Nephron progenitor cell (in vitro differentiated cells): ENCODE results near the gene FAM193A.

Source experiments
- DNase-seq: peaks from one replicate; pipeline ENCODE4 v3.0.0; 2021
- H3K27ac Mint-ChIP-seq: 2 replicates; pipeline ENCODE4 v1.8.0; 2021; ENCODE audit warnings: mild to moderate bottlenecking, moderate library complexity, mixed read lengths
- H3K27me3 Mint-ChIP-seq: 2 replicates; pipeline ENCODE4 v1.8.0; 2021; ENCODE audit warnings: mild to moderate bottlenecking, low read depth, mixed read lengths; ENCODE audit not compliant: poor library complexity
- H3K36me3 Mint-ChIP-seq: 2 replicates; pipeline ENCODE4 v1.8.0; 2021; ENCODE audit warnings: low read depth, mixed read lengths
- H3K4me1 Mint-ChIP-seq: 2 replicates; pipeline ENCODE4 v1.8.0; 2021; ENCODE audit warnings: mixed read lengths
- H3K4me3 Mint-ChIP-seq: 2 replicates; pipeline ENCODE4 v1.8.0; 2021; ENCODE audit warnings: mild to moderate bottlenecking, moderate library complexity, mixed read lengths
- H3K9me3 Mint-ChIP-seq: 2 replicates; pipeline ENCODE4 v1.8.0; 2021; ENCODE audit warnings: mild to moderate bottlenecking, moderate library complexity, mixed read lengths
- CTCF ChIP-seq: fragments of 200-600 bp; sonication (generic); IDR thresholded peaks from 2 replicates; pipeline ENCODE4 v1.5.0; 2021; ENCODE audit warnings: antibody characterized with exemption

Gene FAM193A

GRCh38 chr4:2565533-2565932, 29.1 kb downstream of the FAM193A start:
- no peak for TF ChIP-seq CTCF
- Mint-ChIP-seq H3K4me3 (no peak overlapping the region), H3K36me3 (peaks cover 60% of the 10 kb centered on the region), H3K4me1 (peaks cover 17% of the 10 kb centered on the region), H3K27ac (peak overlapping the region; percentile 51), H3K9me3 (no peaks in the 10 kb centered on the region), H3K27me3 (no peaks in the 10 kb centered on the region)
- no peak for DNase-seq

GRCh38 chr4:2570036-2570435, 33.6 kb downstream of the FAM193A start:
- H3K27ac Mint-ChIP-seq: peak overlapping the region; percentile 98
- no peak for DNase-seq
- TF ChIP-seq CTCF: no peak
- H3K36me3 Mint-ChIP-seq: peaks cover 40% of the 10 kb centered on the region
- no peaks in the 10 kb centered on the region for H3K27me3 Mint-ChIP-seq
- H3K4me1 Mint-ChIP-seq: peaks cover 51% of the 10 kb centered on the region
- H3K9me3 Mint-ChIP-seq: peaks cover 2% of the 10 kb centered on the region
- no peak overlapping the region for H3K4me3 Mint-ChIP-seq

DNA sequence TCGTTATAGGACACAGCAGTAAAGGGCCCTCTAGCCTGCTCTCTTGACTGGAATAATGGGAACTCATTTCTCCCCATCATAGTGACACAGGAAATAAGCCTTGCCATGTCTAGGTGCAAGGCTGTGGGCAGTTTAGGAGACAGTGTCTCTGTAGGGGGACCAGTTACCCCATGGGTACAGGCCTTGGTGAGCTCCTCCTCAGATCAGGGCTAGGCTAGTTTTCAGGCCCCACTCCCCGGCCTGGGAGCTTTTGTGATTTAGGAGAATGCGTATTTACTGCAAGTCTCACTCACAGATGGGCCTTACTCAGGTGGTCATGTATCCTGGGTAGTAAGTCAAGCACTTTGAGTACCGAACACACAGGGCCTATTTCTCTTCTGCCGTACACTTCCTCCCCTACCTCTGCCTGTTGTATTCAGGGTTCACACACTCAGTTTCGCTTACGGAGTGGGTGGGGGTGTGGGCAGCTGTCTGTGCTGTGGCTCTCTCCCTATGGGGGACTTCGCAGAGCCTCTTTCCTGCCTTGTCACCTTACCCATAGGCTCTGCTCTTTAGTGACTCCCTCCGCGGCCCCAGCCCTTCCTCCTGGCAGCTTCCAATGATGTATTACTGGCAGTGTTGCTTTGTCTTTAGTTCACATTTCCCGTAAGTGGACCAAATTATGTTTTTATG, 34.2 kb downstream of the FAM193A start:
- no peak for TF ChIP-seq CTCF
- Mint-ChIP-seq H3K27me3 (peaks cover 2% of the 10 kb centered on the region), H3K27ac (peak overlapping the region; percentile 98), H3K36me3 (peaks cover 41% of the 10 kb centered on the region), H3K4me1 (peaks cover 52% of the 10 kb centered on the region), H3K9me3 (peaks cover 3% of the 10 kb centered on the region), H3K4me3 (no peak overlapping the region)
- no peak for DNase-seq

GRCh38 chr4:2572076-2572475, 35.6 kb downstream of the FAM193A start:
- Mint-ChIP-seq H3K27ac (peak overlapping the region; percentile 81), H3K27me3 (peaks cover 3% of the 10 kb centered on the region), H3K4me1 (peaks cover 52% of the 10 kb centered on the region), H3K36me3 (peaks cover 48% of the 10 kb centered on the region), H3K9me3 (peaks cover 3% of the 10 kb centered on the region), H3K4me3 (no peak overlapping the region)
- no peak for DNase-seq
- no peak for TF ChIP-seq CTCF

- no peak for DNase-seq
- H3K4me3 Mint-ChIP-seq: no peak overlapping the region
- H3K27me3 Mint-ChIP-seq: peaks cover 3% of the 10 kb centered on the region
- peaks cover 47% of the 10 kb centered on the region for H3K36me3 Mint-ChIP-seq
- peak overlapping the region; percentile 81 for H3K27ac Mint-ChIP-seq
- H3K4me1 Mint-ChIP-seq: peaks cover 49% of the 10 kb centered on the region
- TF ChIP-seq CTCF: no peak
- peaks cover 6% of the 10 kb centered on the region for H3K9me3 Mint-ChIP-seq
Observed at GRCh38 chr4:2572866-2573265, 36.4 kb downstream of the FAM193A start.

DNA sequence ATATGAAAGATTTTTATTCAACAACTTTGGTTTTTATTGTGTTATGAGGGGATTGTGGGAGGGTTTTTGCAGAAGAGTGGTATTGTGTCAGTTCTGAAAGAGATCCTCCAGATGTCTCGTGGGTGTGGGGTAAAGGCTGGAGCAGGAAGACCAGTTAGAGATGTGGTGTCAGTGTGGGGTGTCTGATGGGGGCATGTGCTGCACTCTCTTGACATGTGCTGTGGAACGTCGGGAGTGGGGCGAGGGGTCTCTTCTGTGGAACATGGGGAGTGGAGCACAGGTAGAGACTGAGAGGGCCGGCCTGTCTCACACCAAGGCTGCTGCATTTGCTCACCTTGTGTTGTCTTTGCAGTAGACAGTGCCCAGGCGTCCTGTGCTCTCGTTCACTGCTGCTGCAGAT, 37.6 kb downstream of the FAM193A start:
- Mint-ChIP-seq H3K9me3 (peaks cover 16% of the 10 kb centered on the region), H3K4me3 (no peak overlapping the region), H3K27me3 (peaks cover 7% of the 10 kb centered on the region), H3K4me1 (peaks cover 46% of the 10 kb centered on the region), H3K36me3 (peaks cover 48% of the 10 kb centered on the region), H3K27ac (peak overlapping the region; percentile 66)
- no peak for DNase-seq
- TF ChIP-seq CTCF: no peak
